Activated CD8-positive, alpha-beta memory T cell treated with anti-CD3 and anti-CD28 coated beads for 4 hours (primary cell): ENCODE measurements around the gene PAPPA2.

ENCODE experiments used
- DNase-seq, 2 donors: peaks; one replicate each; pipeline ENCODE4 v3.0.0-alpha.2; 2020; ENCODE audit warnings: low read depth in 2 of 2

The PAPPA2 gene

DNA sequence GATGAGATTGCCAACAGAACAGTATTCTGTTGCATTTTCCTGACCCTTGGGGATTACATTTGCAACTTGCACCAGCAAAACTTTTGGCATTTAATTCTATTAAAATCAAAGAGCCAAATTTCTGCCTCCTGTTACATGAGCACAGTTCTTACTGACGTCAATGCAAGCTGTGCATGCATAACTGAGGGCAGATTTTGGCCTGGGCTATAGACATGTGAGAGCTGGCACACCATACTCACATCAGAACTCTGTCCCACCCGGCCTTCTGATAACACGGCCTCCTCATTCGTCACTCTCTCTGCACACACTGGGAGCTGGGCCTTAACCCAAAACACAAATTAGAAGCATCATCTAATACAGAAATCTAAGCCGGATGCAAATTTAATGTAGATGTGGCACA, 31.5 kb downstream of the PAPPA2 start:
- no peak for DNase-seq

DNA sequence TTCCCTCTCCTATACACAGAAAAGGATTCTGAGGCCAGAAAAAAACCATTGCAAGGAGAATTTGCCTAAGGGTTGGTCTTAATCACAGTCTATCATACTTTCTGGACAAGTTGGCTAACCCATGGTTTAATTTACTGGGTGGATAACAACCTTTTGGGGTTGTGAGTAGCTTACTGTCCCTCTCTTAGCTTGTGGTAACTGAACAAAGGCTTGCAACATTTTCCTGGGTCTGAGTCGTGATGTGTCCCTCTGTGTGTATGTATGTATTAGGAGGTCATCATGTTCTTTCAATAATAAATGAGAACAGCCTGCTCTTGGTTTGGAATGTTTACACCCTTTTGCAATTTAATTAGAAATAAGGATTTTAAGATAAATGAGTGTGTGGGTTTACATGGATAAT, 36.7 kb downstream of the PAPPA2 start:
- no peak for DNase-seq

DNA sequence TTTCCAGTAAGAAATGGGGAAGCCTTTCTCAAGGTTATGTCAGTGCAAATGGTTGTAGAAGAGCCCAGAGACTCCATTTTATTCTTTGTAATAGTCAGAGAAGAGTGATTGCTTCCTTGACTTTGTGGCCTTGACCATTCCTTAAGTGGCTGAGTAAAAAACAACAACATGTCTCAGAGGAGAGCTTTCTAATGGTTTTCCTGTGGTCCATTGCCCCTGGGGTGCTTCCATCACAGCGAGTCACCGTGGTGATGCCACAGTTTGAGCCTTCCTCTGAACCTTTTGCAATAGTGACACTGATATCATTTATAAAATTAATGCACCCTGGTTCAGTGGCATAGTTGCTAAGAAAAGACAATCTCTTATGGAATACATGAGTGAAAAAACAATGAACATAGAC, 38.6 kb downstream of the PAPPA2 start:
- DNase-seq, result no peak

DNA sequence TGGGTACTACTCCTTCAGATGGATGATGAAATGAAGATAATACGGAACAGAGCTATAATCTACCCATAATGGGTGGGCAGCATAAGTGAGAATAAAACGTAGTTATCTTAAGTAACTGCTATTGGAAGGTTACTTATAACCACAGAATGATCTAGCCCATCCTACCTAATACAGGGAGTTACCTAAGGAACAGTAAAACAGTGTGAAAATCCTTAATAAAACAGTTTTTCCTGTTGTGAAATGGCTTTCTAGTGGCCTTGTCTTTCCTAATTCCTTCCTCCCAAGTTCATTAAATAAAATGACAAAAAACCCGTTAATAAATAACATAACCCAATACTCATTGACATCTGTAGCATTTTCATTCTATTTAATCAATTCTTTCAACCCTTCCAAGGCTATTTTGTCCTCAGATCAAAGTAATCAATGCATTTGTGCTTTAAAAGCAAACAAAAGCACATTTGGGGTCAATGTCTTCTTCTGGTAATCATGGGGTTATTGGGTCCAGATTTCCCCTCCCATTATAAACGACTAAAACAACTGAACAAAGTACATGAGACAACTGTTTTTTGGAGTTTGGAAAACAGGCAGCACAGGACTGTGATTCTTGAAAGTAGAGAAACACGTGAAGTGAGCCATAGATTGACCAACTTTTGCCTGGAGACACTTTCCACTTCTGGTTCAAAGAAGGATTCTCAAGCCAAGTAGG, 42.0 kb downstream of the PAPPA2 start:
- no peak for DNase-seq

- no peak for DNase-seq
Measured at GRCh38 chr1:176512966-176513365, 50.0 kb downstream of the PAPPA2 start.

GRCh38 chr1:176515310-176515709, 52.3 kb downstream of the PAPPA2 start:
- DNase-seq, result no peak

- no peak for DNase-seq
Measured at GRCh38 chr1:176517484-176517883, 54.5 kb downstream of the PAPPA2 start.

DNA sequence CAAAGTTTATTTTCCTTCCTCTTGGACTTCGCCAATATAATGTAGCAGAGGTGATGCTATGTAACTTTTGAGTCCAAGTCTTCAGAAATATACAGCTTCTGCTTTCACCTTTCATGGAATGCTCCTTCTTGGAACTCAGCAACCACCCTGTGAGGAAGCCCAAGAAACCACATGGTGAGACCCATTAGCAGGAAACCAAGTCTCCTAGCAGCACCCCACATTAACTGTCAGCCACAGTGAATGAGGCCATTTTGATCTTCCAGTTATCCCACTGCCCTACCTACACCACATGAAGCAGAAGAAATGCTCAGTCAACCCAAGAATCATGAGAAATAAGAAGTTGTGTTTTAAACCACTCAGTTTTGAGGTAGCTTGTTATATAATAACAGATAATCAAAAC, 58.2 kb downstream of the PAPPA2 start:
- no peak for DNase-seq

GRCh38 chr1:176522310-176522845, 59.4 kb downstream of the PAPPA2 start:
- DNase-seq, result no peak

GRCh38 chr1:176529395-176530090, 66.6 kb downstream of the PAPPA2 start:
- DNase-seq, result no peak

DNA sequence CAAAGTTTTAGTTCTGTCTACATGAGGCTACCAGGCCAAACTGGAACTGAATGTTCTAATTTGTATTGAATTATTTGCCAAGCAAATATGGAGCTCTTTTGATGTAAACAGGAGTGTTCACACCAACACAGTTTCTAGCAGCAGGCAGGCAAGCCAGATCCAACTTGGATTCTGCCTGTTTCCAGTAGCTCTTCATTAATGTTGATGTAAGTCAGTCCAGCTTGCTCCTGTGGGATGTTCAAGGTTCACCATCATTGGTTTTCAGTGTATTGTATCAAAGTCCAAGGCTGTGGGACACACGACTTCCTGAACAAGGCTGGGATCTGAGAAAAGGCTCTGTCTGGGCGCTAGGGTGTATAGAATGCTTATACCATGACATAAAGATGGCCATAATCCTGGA, 68.1 kb downstream of the PAPPA2 start:
- no peak for DNase-seq

DNA sequence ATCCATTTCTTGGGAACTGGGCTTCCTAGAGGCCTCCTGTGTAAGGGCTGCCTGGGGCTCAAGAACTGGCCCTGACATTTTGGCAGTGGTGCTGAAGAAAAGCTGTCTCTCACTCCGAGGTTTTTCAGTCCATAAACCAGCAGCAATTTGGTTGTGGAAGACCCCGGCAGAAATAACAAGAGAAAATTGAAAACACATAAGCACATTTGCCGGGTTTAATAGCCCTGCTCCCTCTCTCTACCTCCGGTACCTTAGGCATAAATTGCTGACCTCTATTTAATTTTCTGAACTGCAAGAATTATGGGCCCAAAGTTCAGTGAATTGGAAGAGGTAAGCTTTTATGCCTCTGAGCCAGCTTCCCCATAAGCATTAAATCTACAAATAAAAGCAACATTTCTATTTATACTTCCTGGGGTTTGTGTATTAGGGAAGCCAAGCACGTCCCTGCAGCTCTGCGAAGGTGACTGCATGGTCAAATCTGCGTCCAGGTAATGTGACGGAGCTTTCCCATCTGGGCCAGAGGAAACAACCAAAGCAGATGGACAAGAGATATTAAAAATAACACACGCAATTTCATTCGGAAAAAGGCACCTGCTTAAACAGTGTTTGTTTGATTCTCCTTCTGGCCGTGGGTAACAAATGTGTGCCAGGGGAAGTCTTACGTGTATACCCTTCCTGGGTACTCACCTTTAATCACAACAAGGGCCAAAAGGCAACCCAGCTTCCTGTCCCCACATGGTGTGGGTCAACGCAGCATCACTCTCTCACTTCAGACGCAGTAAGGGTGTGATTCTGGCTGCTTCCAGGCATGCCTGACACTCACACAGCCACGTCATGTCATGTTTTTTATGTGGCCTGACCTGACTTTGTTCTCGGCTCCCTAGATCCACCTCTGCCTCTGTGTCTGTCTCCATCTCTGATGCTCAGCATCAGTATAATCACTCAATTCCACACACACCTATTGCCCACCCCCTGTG, 69.2 kb downstream of the PAPPA2 start:
- DNase-seq, result no peak

GRCh38 chr1:176533020-176533419, 70.0 kb downstream of the PAPPA2 start:
- DNase-seq, result no peak

- no peak for DNase-seq
Measured at GRCh38 chr1:176536588-176536987, 73.6 kb downstream of the PAPPA2 start.

GRCh38 chr1:176539018-176539417, 76.0 kb downstream of the PAPPA2 start:
- DNase-seq, result no peak

GRCh38 chr1:176540428-176540827, 77.5 kb downstream of the PAPPA2 start:
- no peak for DNase-seq

- DNase-seq, result no peak
Measured at GRCh38 chr1:176541663-176542062, 78.7 kb downstream of the PAPPA2 start.

GRCh38 chr1:176542352-176542751, 79.4 kb downstream of the PAPPA2 start:
- no peak for DNase-seq

DNA sequence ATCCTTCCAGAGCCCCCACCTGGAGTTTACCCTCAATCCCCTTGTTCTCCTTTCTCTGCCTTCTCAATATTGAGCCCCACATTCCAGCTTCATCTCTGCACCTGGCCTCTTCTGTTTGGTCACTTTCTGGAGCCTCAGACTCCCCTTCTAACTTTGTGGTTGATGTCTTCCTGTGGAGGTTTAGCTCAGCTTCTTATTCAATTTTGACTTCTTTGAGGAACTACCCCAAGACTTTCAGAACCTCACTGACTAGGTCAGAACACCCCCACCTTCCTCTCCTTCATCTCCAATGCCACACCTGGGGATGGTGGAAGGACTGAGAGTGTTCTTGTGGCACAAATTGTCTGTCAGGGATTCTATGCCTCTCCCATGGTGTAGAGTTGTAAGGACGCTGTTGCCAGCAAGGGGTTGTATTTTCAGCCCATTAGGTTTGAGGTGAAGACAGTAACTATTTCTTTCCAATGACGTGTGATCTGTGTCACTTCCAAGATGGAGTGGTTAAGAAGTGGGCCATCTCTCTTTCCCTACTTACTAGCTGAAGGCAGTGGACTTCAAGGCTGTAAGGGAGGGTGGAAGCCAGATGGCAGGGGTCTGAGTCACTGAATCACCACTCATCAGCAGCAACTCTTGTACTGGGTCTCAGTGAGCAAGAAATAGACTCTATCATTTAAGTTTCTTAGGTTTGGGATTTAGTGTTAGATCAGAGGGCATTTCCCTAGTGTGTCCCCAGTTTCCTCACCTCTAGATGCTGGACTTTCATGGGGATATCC, 80.6 kb downstream of the PAPPA2 start:
- no peak for DNase-seq

- DNase-seq, result no peak
Measured at GRCh38 chr1:176545034-176545639, 82.2 kb downstream of the PAPPA2 start.

DNA sequence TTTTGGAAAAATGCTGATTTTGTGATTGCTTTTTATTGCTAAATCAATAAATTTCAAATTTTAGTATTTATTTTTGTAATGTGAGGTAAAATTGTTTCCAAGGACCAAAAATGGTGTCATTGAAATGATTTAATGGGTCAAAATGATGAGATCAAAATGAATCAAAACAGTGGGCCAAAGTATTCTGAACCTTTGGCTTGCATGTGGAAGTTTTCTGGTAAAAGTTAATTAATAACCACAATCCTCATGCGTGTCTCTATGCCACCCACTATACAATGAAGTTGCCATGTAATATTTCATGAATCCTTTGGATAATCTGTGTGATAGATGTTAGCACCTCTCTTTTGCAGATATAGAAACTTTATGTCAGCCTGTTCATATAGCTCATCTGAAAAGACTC, 83.8 kb downstream of the PAPPA2 start:
- DNase-seq, result no peak
